Fibroblast of lung (primary cell): ENCODE measurements around the gene GPR180.

Source experiments
- EZH2 ChIP-seq: IDR thresholded peaks from 2 replicates; pipeline ENCODE4 v1.5.1; 2012; ENCODE audit warnings: low read length, control low read depth, mild to moderate bottlenecking; ENCODE audit errors: missing control alignments
- TF ChIP-seq, protein P1 (sequence below), 2 donors: IDR thresholded peaks in 1 of 2; conservative IDR thresholded peaks in 1 of 2; 1 replicate in 1 of 2; 2 replicates in 1 of 2; pipeline ENCODE4 v1.5.1; 2011 to 2012; ENCODE audit warnings: low read length in 2 of 2, control low read depth in 1 of 2, inconsistent platforms in 1 of 2, low read depth in 1 of 2, mild to moderate bottlenecking in 1 of 2

GRCh38 chr13:94636942-94637578 lies 35.4 kb downstream of the GPR180 start:
- TF ChIP-seq, protein P1, sequence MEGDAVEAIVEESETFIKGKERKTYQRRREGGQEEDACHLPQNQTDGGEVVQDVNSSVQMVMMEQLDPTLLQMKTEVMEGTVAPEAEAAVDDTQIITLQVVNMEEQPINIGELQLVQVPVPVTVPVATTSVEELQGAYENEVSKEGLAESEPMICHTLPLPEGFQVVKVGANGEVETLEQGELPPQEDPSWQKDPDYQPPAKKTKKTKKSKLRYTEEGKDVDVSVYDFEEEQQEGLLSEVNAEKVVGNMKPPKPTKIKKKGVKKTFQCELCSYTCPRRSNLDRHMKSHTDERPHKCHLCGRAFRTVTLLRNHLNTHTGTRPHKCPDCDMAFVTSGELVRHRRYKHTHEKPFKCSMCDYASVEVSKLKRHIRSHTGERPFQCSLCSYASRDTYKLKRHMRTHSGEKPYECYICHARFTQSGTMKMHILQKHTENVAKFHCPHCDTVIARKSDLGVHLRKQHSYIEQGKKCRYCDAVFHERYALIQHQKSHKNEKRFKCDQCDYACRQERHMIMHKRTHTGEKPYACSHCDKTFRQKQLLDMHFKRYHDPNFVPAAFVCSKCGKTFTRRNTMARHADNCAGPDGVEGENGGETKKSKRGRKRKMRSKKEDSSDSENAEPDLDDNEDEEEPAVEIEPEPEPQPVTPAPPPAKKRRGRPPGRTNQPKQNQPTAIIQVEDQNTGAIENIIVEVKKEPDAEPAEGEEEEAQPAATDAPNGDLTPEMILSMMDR (conservative IDR thresholded peaks at IDR 0.05 in 1 of 2, IDR thresholded peaks at IDR 0.05 in 1 of 2; ENCODE audit: low read depth in 1 of 2, low read length in 2 of 2) = no peak
- no peak for TF ChIP-seq EZH2
